GM12875 (cell line): ENCODE results near the gene RFLNA.
A peak's percentile ranks its signal among the peaks of the same experiment; 100 is the strongest.

ENCODE experiments used
- H3K4me3 ChIP-seq: one replicate; pipeline ENCODE4 v1.5.1; 2011; ENCODE audit warnings: low read depth, low read length, control low read depth
- TF ChIP-seq, protein P1 (sequence below): IDR thresholded peaks from 2 replicates; pipeline ENCODE4 v1.5.1; 2011; ENCODE audit warnings: low read depth, mild to moderate bottlenecking, control low read depth, inconsistent platforms, low read length, moderate library complexity, borderline replicate concordance; ENCODE audit not compliant: insufficient read depth

RFLNA gene

DNA sequence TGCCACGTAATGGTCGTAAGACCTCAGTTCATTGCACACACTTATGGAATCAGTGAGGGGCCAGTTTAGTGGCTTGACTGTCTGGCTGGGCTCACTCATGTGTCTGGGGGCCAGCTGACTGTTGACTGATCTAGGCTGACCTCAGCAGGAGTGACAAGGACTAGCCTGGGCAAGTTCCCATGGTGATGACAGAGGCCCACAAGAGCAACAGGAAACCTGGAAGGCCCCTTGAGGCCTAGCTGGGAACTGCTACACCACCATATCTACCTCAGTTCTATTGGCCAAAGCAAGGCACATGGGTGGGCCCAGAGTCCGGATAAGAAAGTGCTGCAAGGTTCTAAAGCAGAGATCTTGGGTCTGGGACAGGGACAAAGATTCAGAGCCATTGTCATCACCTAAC, 21.3 kb upstream of the RFLNA start:
- no peak overlapping the region for H3K4me3 ChIP-seq
- TF ChIP-seq, protein P1, sequence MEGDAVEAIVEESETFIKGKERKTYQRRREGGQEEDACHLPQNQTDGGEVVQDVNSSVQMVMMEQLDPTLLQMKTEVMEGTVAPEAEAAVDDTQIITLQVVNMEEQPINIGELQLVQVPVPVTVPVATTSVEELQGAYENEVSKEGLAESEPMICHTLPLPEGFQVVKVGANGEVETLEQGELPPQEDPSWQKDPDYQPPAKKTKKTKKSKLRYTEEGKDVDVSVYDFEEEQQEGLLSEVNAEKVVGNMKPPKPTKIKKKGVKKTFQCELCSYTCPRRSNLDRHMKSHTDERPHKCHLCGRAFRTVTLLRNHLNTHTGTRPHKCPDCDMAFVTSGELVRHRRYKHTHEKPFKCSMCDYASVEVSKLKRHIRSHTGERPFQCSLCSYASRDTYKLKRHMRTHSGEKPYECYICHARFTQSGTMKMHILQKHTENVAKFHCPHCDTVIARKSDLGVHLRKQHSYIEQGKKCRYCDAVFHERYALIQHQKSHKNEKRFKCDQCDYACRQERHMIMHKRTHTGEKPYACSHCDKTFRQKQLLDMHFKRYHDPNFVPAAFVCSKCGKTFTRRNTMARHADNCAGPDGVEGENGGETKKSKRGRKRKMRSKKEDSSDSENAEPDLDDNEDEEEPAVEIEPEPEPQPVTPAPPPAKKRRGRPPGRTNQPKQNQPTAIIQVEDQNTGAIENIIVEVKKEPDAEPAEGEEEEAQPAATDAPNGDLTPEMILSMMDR: peak; percentile 38; the same call in 1 of the 2 replicates

DNA sequence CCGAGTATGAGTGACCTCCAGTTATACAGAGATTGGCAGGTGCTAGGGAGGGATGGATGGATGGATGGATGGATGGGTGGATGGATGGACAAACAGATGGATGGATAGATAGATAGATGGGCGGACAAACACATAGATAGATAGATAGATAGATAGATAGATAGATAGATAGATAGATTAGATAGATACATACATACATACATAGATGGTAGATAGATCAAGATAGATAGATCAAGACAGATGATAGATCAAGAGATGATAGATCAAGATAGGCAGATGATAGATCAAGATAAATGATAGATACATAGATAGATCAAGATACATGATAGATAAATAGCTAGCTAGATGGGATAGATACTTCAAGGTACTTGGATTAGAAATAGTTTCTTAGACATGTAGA, 18.6 kb upstream of the RFLNA start:
- no peak overlapping the region for H3K4me3 ChIP-seq
- TF ChIP-seq, protein P1: no peak

DNA sequence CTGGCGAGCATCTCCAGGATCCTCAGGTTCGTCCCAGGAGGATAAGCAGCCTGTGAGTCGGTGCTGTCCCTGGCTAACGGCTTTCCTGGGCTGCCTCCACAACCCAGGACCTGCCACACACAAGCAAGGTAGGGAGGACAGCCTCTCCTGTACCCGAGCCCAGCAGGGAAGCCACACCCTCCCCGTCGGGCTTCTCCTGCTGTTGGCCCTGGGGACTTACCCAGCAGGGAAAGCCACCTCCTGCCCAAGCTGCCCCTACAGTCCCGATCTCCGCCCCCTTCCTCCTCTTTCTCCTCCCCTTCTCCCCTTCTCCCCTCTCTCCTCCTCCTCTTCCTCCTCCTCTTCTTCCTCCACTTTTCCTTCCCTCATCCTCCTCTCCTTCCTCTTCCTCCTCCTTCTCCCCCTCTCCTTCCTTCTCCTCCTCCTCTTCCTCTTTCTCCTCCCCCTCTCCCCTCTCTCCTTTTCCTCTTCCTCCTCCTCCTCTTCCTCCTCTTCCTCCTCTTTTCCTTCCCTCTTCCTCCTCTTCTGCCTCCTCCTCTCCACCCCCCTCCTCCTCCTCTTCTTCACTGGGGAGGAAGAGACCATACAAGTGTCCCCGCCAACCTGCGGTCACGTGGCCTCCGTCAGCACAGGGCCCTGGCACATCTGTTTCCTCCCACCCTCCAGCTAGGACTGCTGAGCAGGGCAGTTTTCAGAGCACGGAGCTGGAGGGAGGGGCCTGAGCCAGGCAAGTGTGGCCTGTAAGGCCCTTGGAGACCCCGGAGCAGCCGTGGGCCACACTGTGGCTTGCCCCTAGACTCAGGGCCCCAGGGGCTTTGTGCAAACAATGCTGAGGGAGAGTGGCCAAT, 17.3 kb upstream of the RFLNA start:
- H3K4me3 ChIP-seq: no peak overlapping the region
- TF ChIP-seq, protein P1: no peak

DNA sequence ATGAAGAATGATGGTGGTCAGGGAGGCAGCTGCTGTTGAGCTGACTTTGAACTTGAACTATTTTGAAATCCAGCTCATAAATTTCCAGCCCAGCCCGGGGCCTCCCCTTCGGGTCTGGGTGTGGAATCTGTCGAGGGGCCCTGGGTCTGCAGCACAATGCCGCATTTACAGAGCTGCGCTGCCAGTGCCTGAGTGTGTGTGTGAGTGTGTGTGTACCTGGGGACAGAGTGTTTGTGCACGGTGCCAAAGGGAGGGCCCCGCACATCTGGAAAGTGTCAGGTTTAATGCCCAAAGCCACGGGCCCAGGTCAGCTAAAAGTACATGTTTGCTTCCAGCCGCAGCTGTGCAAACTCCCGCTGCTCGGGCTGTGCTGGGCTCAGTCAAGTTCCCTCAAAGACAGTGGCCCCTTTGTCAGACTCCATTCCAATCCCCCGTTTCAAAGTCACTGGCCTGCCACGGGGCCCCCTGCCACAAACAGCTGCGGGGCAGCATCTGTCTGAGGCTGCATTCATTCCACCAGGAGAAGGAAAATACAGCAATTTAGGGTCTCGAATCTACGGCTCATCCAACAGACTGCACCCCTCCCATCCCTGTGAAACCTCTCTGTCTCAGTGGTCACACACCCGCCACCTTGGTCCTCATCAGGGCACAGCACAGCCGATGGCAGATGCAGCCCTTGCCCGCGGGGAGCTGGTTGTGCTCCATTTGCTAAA, 16.3 kb upstream of the RFLNA start:
- TF ChIP-seq, protein P1: no peak
- H3K4me3 ChIP-seq: no peak overlapping the region

DNA sequence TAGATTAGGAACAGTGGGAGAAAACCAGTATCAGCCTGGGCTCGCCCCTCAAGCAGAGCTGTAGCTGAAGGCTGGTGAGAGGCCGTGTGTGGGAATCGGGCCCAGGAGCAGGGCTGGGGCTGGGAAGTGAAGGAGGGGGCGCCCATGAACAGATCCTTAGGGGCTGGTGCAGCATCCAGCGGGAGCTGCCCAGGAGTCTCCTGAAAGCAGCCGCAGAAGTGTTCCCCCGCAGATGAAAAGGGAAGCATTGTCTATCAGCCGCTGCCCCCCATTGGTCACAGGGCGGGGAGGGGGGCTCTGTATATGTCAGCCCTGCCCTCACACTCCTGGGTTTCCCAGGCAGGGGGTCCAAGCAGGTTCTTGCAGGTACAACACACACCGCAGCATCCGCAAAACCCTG, 15.6 kb upstream of the RFLNA start:
- TF ChIP-seq, protein P1: no peak

DNA sequence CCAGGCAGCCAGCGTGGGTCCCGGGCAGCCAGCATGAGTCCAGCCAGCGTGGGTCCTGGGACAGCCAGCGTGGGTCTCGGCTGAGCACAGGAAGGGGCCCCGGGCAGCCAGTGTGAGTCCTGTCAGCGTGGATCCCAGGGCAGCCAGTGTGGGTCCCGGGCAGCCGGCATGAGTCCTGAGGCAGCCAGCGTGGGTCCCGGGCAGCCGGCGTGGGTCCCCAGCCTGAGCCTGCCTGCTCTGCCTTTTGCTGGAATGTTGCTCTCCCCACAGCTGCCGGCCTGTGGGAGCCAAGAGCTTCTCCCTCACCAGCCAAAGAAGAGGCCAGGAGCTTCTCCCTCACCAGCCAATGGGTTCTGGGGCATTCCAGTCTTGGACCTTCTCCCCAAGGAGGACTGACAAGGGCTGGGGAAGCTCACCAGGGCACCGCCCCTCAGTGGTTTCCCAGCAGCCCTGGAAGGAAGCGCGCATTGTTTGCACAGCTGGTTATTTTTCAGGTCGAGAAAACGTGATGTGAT, 15.0 kb upstream of the RFLNA start:
- TF ChIP-seq, protein P1: no peak

More for the DNA sequence above, 15.6 kb upstream of the RFLNA start:
- no peak overlapping the region for H3K4me3 ChIP-seq

More for the DNA sequence above, 15.0 kb upstream of the RFLNA start:
- no peak overlapping the region for H3K4me3 ChIP-seq
